Caki2 (cell line): ENCODE measurements around the gene CDH4. TPM values are rescaled to one million over a fixed set of nuclear protein-coding genes. Genes with fewer than 3 reads are reported as not detected.

Experiments used
- DNase-seq: peaks from one replicate; pipeline ENCODE4 v3.0.0-alpha.2; 2015; ENCODE audit warnings: low read depth
- in situ Hi-C: cut with HindIII; loops from 2 replicates; pipeline ENCODE4 v1.10.0; 2016; ENCODE audit warnings: low sequenced_read_pairs, low pct_unique_long_range_greater_than_20kb, mixed read lengths
- total RNA-seq: library from RNA; depleted of rRNA; stranded (reverse); fragments of >200 nt; shearing (Covaris generic); gene quantifications from 2 replicates; pipeline ENCODE4 v1.2.3, GENCODE V29; 2014; ENCODE audit warnings: low replicate concordance

Gene CDH4
- total RNA-seq, 1 experiment from 2014 or later: 2.7 TPM

DNA sequence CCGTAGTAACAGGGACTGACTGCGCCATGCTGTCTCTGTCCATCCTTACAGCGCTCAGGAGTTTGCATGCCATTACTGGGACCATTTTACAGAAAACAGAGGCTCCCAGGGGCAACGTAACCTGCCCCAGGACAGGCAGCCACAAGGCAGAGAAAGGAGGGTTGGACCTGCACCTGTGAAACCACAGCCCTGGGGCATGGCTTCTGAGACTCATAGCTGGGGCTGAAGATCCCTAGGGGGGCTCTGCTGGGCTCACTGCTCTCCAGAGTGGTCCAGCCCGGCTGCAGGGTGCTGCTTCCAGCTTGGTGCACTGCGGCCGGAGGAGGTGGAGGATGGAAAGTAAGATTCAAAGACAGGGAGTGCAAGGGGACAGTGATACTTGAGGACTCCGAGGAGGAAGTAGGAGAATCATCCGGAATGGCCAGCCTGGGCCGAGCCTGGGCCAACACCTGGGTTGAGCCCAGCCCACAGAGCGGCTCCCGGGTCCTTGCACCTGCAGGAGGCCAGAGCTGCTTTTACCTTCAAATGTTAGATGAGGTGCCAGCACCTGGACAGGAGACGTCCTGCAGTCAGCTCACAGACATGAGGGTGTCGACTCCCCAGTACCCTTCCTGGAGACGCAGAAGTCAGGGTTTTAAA is 183.2 kb downstream of the CDH4 start:
- no peak for DNase-seq
- in situ Hi-C loops: no loop called here

DNA sequence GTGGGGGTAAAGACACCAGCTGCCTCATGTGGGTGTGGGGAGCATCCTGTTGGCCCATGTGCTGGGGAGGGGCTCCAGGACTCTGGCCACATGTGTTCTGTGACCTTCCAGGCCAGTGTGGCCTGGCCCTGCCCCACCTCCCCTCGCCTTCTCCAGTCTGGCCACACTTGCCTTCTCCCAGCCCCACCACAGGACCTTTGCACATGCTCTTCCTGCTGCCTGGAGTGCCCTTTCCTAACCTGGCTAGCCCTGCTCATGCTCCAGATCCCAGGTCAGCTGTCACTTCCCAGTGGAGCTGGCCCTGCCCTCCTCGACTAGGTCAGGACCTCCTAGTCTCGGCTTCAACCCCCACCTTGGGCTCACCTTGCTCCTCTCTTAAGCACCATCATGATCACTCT is 183.8 kb downstream of the CDH4 start:
- in situ Hi-C loops: no loop called here
- no peak for DNase-seq

DNA sequence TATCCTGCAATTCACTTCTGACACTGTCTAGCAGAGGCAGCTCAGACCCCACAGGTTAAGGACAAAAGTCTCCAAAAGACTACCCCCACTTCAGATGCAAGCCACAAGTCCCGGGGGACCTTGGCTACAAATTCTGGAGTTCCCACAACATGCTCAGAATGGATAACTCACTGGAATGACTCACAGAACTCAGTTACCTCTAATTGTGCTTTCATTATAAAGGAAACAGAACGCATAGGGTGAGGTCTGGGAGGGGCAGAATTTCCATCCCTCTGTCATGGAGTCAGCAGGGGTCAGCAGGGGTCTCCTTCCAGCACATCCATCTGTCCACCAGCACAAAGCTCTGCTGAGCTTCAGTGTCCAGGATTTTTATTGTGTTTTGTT is 184.2 kb downstream of the CDH4 start:
- no peak for DNase-seq
- in situ Hi-C loops: no loop called here

DNA sequence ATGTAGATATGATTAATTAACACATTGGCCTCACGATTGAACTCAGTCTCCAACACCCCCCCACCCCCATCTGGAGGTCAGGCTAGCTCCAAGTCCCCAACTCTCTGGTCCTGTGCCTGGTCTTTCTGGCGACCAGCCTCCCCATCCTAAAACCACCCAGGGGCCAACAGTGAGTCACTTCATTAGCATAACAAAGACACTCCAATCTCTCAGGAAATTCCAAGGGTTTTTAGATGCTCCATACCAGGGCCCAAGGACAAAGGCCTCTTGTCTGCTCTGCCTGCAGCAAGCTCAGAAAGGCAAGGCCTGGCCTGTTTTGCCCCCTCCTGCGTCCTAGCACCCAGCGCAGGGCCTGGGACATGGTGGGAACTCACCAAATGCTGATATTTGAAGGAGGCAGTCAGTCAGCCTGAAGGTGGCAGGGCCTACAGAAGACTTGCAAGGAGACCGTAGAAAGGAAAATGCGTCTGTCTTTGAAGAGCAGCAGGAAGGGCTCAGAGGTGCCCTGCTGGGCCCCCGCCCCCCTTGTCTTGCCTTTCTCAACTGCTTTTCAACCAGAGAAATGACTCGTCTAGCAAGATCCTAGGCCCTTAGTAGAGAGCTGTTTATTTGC is 184.7 kb downstream of the CDH4 start:
- in situ Hi-C loops: no loop called here
- peak; percentile 83 for DNase-seq

DNA sequence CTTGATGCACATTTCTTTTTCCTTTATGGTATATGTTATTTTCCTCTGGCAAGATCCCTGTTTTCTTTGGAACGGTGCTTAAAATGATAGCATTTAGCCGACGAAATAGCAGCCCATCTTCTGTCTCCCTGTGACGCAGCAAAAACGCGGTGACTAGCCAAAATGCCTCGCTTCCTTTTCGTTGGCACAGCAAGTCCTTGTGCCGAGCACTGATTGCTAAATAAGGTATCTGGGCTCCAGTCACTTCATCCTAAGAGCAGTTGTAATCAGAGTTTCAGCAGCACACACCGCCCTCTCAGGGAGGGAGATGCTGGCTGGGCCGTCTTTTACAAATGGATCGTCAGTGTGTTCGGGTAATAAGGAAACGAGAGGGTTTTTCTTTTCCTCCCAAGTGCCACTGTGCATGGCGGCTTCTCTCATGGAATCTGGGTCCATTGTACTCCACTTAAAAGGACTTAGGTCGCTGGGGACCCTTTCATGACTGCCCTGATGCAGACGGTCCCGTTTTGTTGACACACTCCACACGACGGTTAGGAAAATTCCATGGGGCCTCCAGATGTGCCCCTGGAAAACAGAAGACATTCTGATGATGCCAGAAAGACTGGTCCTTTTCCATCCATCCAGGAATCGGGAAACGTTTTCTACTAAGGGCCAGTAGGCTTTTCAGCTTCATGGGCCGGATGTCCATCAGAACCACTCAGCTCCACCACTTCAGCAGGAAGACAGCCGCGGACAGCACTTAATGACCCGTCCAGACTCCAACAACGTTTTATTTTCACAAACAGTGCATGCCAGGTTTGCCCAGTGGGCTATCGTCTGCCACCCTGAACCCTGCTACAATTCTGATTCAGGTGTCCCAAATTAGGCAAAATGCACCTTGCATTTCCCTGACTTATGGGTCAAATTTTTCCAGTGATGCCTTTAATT is 185.5 kb downstream of the CDH4 start:
- in situ Hi-C loops: no loop called here
- no peak for DNase-seq

DNA sequence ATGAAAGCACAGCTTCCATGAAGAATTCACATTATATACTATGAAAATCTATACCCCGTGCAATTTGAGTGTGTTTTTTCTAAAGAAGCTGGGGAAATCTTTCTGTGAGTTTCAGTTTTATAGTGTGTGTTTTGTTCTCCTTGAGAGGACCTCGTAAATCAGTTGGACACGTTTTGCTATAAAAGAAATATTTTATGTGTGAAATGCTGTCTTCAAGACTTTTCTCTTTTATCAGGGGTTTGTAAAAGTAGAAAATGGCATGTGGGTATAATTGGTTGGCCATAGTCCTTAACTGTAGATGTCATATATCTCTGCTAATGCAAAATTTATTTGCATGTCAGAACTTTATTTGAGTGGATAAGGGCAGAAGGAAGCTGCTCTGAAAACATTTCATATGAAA is 186.2 kb downstream of the CDH4 start:
- DNase-seq: no peak
- in situ Hi-C loops: no loop called here

DNA sequence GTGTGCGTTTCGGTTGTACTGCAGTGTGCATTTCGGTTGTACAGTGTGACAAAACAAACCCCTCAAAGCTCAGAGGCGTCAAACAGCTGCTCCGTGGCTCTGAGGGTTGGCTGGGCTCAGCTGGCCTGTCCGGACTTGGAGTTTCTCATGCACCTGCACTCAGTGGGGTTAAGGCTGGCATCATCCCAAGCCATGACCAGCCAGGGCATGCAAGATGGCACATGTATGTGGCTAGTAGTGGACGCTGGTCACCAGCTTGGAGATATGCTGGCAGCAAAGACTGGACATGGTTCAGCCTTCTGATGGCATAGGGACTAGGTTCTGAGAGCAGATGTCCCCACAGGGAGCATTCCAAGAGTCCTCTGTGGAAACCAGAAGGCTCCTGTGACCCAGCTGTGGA is 187.2 kb downstream of the CDH4 start:
- in situ Hi-C loops: no loop called here
- no peak for DNase-seq

DNA sequence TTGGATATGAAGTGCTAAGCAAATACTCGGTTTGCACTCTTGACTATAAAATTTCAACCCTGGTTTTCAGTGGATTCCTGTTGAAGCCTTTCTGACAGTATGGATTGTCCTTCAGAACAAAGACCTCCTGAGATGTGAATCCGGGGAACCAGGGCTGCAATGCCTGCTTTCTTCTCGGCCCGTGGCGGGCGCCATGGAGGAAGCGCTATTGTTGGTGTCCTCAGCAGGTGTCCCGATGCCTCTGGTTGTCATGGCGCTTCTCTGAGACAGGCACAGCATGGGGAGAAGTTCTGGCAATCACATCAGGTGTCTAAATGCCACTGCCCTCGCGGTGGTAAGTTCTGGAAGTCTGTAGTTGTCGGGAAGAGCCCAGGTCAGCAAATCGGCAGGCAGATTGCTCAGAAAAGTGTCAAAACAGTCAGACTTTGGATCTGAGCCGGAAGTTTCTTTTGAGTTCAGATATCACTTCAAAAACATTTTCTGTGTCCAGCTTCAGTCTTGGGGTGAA is 188.5 kb downstream of the CDH4 start:
- in situ Hi-C loops: no loop called here
- DNase-seq: no peak

DNA sequence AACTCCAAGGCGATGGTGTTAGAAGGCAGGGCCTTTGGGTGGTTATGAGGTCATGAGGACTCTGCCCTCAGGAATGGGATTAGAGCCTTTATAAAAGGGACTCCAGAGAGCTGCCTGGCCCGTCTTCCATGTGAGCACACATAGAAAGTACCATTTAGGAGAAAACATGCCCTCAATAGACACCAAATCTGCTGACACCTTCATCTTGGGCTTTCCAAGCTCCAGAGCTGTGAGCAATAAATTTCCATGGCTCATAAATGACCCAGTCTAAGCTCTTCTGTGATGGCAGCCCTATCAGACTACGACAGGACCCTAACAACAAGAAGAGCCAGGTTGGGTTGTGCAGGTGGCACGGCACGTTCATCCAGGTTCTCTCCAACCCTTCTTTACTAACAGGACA is 189.5 kb downstream of the CDH4 start:
- no peak for DNase-seq
- in situ Hi-C loops: no loop called here

DNA sequence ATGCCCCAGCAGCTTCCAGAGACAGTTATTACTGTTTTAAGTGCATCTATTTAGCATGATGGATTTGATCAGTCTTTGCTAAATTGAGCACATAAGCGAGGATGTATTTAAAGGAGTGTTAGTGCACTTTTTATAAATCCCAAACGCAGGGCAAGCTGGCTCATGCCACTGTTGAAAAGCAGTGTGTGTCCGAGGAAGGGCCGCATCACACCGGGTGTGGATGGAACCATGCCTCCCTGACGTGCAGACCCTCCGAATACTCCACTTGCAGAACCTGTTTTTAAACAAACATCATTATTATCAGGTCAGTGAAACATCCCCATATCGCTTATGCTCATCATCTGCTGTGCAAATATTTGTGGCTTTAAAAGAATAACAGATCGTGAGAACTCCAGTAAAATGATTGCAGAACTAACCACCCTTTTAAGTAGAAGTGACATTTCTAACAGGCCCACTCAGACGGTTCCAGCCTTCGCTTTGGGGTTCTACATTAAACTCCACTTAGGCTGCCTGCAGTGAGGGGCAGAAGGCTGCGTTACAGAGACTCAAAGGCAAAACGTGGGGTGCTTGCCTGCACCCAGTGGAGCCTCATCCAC is 190.1 kb downstream of the CDH4 start:
- in situ Hi-C loops: no loop called here

DNA sequence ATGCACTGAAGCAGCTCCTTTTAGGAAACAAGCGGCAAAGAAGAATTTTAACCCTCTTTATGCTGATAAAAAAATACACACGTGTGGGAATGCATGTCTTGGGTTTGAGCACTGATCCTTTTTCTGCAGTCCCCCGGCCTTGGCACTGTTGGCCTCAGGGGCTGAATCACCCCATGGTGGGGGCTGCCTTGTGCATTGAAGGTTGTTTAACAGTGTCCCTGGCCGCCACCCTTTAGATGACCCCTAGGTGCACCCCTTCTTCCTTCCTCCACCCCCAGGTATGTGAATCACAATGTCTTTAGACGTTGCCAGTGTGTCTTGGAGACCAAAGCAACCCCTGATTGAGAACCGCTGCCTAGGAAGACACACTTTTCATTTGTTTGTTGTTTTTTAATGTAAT is 190.7 kb downstream of the CDH4 start:
- no peak for DNase-seq
- in situ Hi-C loops: no loop called here

More for the DNA sequence above, 190.1 kb downstream of the CDH4 start:
- no peak for DNase-seq

DNA sequence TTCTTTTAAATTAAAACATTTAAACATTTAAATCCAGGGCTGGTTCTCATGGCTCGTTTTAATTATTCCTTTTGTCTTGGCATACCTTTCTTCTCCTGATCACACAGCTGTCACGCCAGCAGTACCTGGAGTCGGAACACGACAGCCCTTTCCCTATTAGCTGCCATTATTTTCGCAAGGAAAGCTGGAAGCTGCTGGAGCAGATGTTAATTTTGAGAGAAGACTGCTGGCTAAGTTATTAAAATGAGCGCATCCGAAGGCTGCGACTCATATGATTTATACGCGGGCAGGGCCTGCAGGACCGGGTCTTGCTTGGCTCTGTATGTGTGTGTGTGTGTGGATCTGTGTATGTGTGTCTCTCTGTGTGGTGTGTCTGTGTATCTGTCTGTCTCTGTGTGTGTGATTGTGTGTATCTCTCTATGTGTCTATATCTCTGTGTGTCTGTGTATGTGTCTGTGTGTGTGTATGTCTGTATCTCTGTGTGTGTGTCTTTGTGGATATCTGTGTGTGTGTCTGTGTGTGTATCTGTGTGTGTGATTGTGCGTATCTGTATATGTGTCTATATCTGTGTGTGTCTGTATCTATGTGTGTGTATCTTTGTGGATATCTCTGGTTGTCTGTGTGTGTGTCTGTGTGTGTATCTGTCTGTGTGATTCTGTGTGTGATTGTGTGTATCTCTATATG is 191.5 kb downstream of the CDH4 start:
- peak; percentile 8 for DNase-seq
- in situ Hi-C loops: no loop called here

DNA sequence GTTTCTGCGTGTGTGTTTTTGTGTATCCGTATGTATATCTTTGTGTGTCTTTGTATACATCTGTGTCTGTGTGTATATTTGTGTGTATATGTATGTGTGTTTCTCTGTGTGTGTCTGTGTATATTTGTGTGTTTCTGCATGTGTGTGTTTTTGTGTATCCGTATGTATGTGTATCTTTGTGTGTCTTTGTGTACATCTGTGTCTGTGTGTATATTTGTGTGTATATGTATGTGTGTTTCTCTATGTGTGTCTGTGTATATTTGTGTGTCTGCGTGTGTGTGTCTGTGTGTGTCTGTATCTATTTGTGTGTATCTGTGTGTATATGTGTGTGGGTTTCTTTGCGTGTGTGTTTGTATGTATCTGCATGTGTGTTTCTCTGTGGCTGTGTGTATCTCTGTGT is 192.6 kb downstream of the CDH4 start:
- in situ Hi-C loops: no loop called here
- no peak for DNase-seq

DNA sequence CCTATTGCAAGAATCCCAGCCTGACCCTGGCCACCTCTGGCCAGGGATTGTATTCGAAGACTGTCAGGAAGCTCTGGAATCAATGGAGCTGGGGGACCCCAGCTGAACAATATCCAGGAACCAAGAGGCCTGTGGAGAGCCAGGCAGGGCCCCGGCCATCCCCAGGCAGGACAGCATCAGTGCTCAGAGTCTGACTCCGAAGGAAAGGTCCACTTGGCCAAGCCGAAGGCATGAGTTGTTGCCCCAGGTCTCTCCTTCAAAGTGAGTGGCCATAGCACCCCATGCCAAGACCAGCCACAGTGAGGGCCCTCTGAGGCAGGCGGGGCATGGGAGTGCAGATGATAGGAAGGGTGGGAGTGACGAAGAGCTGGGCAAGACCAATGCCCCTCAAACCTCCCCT is 193.1 kb downstream of the CDH4 start:
- DNase-seq: no peak
- in situ Hi-C loops: no loop called here

DNA sequence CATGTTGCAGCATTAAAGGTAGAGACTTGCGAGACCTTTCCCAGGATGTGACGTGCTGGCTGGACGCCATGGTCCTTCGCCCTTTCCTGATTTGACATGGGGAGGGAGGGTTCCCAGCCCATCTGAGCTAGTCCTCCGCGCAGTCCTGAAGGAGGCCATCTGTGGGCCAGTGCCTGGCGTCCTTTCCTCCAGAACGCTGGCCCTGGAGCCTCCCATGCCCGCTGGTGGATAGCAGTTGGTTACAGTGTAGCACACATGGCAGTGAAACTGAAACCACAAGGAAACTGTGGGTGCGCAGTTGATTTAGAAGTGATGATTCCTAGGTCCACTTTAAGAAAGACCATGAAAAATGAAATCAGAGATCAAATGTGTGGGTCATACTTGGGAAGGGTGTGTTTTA is 193.7 kb downstream of the CDH4 start:
- DNase-seq: no peak
- in situ Hi-C loops: no loop called here

DNA sequence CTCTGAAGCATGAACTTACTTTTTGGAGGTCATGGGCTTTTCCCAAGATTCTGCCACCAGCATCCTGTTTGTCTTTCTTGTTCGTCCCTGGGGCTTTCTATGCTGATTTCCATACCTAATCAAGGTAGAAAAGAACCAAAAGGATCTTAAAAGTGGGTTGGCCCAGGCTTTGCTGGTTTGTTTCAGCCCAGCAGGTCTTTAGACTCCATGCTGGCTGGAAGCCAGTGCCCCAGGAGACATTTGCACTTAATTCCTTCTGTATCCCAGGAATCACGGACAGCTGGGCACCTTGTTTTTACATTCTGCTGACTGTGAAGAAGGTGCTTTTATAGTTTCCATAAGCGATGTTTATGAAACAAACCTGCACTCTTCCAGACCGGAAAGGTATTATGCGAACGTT is 195.9 kb downstream of the CDH4 start:
- no peak for DNase-seq
- in situ Hi-C loops: no loop called here

DNA sequence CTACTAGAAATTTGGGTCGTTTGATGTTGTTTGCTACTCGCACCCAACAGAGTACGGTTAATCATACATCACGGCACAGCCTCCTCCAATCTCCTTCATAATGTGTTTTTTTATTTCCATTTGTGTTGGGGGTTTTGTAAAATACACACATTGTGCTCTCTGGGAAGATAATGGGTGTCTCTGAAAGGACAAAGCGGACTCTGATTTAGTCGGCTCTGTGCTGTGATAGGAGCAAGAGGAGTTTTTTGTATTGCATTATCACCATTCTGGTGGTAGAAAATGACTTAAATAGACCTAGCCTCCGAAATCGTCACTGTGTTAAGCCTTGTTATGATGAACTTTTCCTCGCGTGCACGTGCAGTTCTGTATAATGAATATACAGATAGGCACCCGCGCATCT is 196.3 kb downstream of the CDH4 start:
- in situ Hi-C loops: no loop called here
- DNase-seq: no peak

DNA sequence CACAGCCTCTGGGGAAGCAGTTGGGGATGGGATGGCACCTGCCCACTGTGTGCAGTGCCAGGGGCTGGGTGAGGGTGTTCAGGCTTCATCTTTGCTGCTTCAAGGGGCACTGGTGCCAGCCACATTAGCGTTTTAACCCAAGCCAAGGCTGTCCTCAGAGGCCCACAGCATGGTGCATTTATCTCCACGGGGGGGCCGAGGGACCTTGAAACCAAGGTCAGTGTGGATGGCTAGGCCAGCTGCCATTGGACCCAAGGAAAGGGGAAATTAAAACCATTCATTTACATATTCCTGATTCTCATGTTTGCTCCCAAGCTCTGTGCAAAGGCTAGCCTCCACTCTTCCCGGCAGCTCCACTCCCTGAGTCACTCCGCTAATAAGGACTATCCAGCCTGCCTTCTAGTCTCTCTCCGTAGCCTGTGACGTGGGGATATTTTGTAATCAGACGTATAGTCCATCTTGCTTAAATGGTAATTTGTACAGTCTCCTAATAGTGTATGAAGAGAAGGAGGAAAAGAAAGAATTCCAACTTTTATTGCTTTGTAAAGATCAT is 197.1 kb downstream of the CDH4 start:
- DNase-seq: no peak
- in situ Hi-C loops: no loop called here
